Measurements from ENCODE around the gene RIN3.
"Not testable (repeated sequence)": the region's sequence is repeated elsewhere in the genome, so short reads cannot be mapped to it uniquely, and the experiment has no call there.

RIN3 gene

GRCh38 chr14:92675976-92676375, 162.4 kb downstream of the RIN3 start:
- DNase-seq = no peak

- DNase-seq = no peak
Observed at GRCh38 chr14:92676403-92677086, 163.0 kb downstream of the RIN3 start.

GRCh38 chr14:92677087-92677668, 163.6 kb downstream of the RIN3 start:
- peak; percentile 68 for DNase-seq

GRCh38 chr14:92677955-92678354, 164.4 kb downstream of the RIN3 start:
- no peak for DNase-seq

- DNase-seq = no peak
Observed at GRCh38 chr14:92678766-92679165, 165.2 kb downstream of the RIN3 start.

GRCh38 chr14:92679246-92679645, 165.7 kb downstream of the RIN3 start:
- no peak for DNase-seq

- not testable (repeated sequence) for DNase-seq
Observed at GRCh38 chr14:92680330-92680729, 166.7 kb downstream of the RIN3 start.

- DNase-seq = peak; percentile 79
Observed at GRCh38 chr14:92680781-92681650, 167.4 kb downstream of the RIN3 start.

GRCh38 chr14:92683041-92683440, 169.5 kb downstream of the RIN3 start:
- DNase-seq = no peak

- DNase-seq = no peak
Observed at GRCh38 chr14:92684801-92685560, 171.4 kb downstream of the RIN3 start.

GRCh38 chr14:92685784-92686355, 172.3 kb downstream of the RIN3 start:
- DNase-seq = no peak

GRCh38 chr14:92686411-92686899, 172.9 kb downstream of the RIN3 start:
- no peak for DNase-seq

- peak; percentile 66 for DNase-seq
Observed at GRCh38 chr14:92686900-92687427, 173.4 kb downstream of the RIN3 start.

GRCh38 chr14:92687681-92688433, 174.3 kb downstream of the RIN3 start:
- no peak for DNase-seq

- no peak for DNase-seq
Observed at GRCh38 chr14:92688434-92689375, 175.1 kb downstream of the RIN3 start.

GRCh38 chr14:92690171-92691011, 176.8 kb downstream of the RIN3 start:
- DNase-seq = no peak

- no peak for DNase-seq
Observed at GRCh38 chr14:92692822-92693226, 179.2 kb downstream of the RIN3 start.

- DNase-seq = no peak
Observed at GRCh38 chr14:92693998-92694795, 180.6 kb downstream of the RIN3 start.
